ENCODE results near the gene MTG1. TPM values are rescaled to one million over a fixed set of nuclear protein-coding genes. Genes with fewer than 3 reads are reported as not detected.
"Not testable (repeated sequence)": the region's sequence is repeated elsewhere in the genome, so short reads cannot be mapped to it uniquely, and the experiment has no call there.

MTG1 gene
- total RNA-seq, 4 donors from 2014 or later, result 24.6 to 32.8 (median 27.1) TPM

DNA sequence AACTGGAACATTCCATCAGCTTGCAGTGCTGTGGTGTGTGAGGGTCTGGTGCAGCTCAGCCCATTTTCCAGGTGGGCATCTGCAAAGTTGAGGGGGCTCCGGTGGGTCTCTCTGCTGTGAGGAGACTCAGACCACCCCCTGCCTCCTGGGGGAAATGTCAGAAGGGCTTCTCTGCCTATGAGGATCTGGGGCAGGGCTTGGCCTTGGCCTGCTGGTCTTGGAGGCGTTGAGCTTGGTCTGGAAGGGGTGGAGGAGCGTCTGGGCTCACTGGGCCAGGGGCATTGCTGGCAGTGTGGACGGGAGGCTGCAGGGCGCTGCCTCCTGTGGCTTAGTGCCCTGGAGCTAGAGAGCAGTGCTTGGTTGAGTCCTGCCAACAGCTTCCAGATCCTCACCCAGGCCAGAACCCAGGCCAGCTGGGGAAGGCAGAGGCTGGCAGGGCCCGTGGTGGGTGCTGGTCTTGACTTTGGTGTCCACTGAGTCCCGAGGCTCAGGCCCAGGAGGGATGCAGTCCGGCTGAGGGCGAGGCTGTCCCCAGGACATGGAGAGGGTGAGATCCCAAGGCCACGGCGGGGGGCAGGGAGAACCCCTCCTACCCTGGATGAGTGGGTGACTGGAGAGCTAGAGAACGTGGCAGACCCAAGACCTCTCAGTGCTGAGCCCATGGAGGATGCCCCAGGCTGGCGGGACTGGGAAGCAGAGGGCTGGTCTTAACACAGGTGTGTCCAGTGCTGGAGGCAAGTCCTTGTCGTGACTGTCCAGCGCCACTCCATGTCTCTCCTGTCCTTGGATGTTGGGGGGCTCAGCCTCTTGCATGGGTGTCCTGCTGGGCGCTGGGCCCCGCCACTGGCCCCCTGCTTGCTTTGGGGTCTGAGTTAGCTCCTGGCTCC lies 27.6 kb downstream of the MTG1 start:
- H3K36me3 ChIP-seq, result peaks cover 0 to 47% (median 13%) of the 10 kb centered on the region in 3 donors
- no peak overlapping the region for H3K27ac ChIP-seq
- H3K4me3 ChIP-seq, result no peak overlapping the region
- intact Hi-C loops (cut with DNase I), result no loop called here
- no peak for DNase-seq
- H3K27me3 ChIP-seq, result peaks cover 0 to 34% (median 3%) of the 10 kb centered on the region in 4 donors
- whole genome bisulfite sequencing, 2 donors, result 72 to 100% methylated on average over 3 to 4 of the region's 17 CpGs
- peaks cover 0 to 15% (median 11%) of the 10 kb centered on the region in 3 donors for H3K4me1 ChIP-seq
- H3K9me3 ChIP-seq, result no peaks in the 10 kb centered on the region
- TF ChIP-seq POLR2A (IDR thresholded peaks at IDR 0.05), result no peak
- TF ChIP-seq, protein P1, sequence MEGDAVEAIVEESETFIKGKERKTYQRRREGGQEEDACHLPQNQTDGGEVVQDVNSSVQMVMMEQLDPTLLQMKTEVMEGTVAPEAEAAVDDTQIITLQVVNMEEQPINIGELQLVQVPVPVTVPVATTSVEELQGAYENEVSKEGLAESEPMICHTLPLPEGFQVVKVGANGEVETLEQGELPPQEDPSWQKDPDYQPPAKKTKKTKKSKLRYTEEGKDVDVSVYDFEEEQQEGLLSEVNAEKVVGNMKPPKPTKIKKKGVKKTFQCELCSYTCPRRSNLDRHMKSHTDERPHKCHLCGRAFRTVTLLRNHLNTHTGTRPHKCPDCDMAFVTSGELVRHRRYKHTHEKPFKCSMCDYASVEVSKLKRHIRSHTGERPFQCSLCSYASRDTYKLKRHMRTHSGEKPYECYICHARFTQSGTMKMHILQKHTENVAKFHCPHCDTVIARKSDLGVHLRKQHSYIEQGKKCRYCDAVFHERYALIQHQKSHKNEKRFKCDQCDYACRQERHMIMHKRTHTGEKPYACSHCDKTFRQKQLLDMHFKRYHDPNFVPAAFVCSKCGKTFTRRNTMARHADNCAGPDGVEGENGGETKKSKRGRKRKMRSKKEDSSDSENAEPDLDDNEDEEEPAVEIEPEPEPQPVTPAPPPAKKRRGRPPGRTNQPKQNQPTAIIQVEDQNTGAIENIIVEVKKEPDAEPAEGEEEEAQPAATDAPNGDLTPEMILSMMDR (IDR thresholded peaks at IDR 0.05), result no peak

DNA sequence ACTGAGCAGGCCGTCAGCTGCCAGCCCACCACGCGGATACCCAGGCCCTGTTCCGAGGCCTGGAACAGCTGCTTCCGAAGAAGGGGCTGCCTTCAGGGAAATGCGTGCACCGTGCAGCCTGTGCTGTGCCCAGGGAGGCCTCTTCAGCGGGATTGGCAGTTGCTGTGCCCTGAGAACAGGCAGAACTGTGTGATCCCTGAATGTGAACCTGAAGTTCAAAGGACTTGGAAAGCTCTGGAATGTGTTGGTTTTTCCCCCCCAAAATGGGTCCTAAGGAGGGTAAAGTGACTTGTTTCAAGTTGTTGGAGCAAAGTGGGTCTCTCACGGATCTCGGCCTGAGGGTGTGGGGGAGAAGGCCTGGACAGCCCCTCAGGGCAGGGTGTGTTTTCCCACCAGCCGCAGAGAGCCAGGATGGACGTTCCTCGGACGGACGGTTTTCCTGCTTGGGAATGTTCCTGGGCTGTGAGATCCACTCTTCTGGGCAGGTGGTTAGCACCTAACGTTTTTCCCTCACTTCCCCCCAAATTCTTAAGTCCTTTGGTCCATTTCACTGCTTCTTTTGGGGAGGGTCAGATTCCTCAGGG lies 28.4 kb downstream of the MTG1 start:
- intact Hi-C loops (cut with DNase I), result no loop called here

DNA sequence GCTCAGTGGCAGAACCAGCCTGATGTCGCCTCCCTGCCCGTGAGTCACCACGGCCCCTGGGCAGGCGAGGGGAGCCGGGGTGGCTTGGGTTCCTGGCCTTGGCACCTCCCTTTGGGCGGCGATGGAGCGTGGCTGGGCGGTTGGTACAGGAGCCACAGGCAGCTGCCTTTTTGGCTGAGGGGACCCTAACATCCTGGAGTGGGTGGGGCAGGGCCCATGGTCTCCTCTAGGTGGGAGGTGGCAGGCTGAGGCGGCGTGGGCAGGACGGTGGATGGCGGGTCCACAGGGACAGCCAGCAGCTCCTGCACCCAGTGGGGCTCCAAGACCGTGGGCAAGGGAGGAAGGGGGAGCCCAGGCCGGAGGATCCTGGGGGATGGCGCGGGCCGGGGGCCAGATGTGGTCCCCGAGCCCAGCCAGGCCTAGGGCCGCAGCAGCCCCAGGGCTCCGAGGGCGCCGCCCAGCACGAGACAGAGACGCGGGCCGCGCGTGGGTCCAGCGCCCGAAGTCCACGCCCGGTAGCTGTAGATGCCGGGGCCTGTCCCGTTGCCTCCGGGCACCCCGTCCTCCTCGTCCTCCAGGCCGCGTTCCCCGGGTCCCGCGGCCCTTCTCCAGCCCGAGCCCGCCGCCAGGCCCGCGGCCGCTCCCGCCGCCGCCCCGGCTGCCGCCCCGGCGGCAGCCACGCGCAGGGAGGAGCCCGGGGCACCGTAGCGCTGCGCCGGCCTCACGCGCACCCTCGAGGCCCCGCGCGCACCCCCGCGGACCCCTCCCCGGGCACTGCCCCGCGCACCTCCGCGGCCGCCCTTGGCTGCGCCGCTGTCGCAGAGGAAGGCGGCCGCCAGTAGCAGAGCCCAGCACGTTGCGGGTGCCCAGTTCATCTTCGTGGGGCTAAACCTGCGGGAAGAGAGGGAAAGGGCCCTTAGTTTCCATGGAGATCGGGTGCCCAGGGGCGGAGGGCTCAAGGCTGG lies 29.1 kb downstream of the MTG1 start:
- Histone ChIP-seq H3K27ac (no peak overlapping the region), H3K4me1 (peaks cover 0 to 15% (median 11%) of the 10 kb centered on the region in 3 donors), H3K9me3 (no peaks in the 10 kb centered on the region), H3K36me3 (peaks cover 0 to 41% (median 13%) of the 10 kb centered on the region in 3 donors), H3K4me3 (peak overlapping the region in 2 of 4 donors; percentile 29 to 48), H3K27me3 (peaks cover 0 to 34% (median 3%) of the 10 kb centered on the region in 4 donors)
- intact Hi-C loops (cut with DNase I), result no loop called here
- WGBS, 2 donors, result 5 to 80% methylated on average over 2 to 24 of the region's 88 CpGs
- no peak for TF ChIP-seq POLR2A (IDR thresholded peaks at IDR 0.05)
- TF ChIP-seq, protein P1 (IDR thresholded peaks at IDR 0.05), result no peak
- DNase-seq, result no peak

More for the DNA sequence above, 28.4 kb downstream of the MTG1 start:
- H3K9me3 ChIP-seq, result no peaks in the 10 kb centered on the region
- no peak overlapping the region for H3K4me3 ChIP-seq
- H3K36me3 ChIP-seq, result peaks cover 0 to 47% (median 13%) of the 10 kb centered on the region in 3 donors
- TF ChIP-seq, protein P1 (IDR thresholded peaks at IDR 0.05), result no peak
- no peak for TF ChIP-seq POLR2A (IDR thresholded peaks at IDR 0.05)
- H3K4me1 ChIP-seq, result peaks cover 0 to 15% (median 11%) of the 10 kb centered on the region in 3 donors
- no peak overlapping the region for H3K27ac ChIP-seq
- WGBS, 2 donors, result 66 to 80% methylated on average over 1 to 7 of the region's 16 CpGs
- peaks cover 0 to 34% (median 3%) of the 10 kb centered on the region in 4 donors for H3K27me3 ChIP-seq
- no peak for DNase-seq

- Histone ChIP-seq H3K36me3 (peaks cover 0 to 31% (median 5%) of the 10 kb centered on the region in 3 donors), H3K4me1 (peaks cover 0 to 15% (median 11%) of the 10 kb centered on the region in 3 donors), H3K27me3 (peaks cover 0 to 34% (median 3%) of the 10 kb centered on the region in 4 donors)
- H3K4me3 ChIP-seq; intact Hi-C loops (cut with DNase I); H3K27ac ChIP-seq; DNase-seq; H3K9me3 ChIP-seq: not testable (repeated sequence)
- WGBS, 2 donors, result no CpG with 5 or more reads among the region's 46 CpGs
Observed at GRCh38 chr10:133424102-133424501, 30.1 kb downstream of the MTG1 start.

GRCh38 chr10:133424601-133425000 lies 30.6 kb downstream of the MTG1 start, which contains the start of gene SPRN:
Gene SPRN, minus strand, starts transcription at chr10:133424625. Its CDS starts 944 bp downstream, at chr10:133423681.
- Histone ChIP-seq H3K36me3 (peaks cover 0 to 26% (median under 1%) of the 10 kb centered on the region in 3 donors), H3K4me1 (peaks cover 0 to 15% (median 11%) of the 10 kb centered on the region in 3 donors), H3K4me3 (peak within 1 kb of the TSS in 2 of 4 donors; percentile 29 to 48), H3K27me3 (peaks cover 0 to 34% (median 3%) of the 10 kb centered on the region in 4 donors)
- H3K9me3 ChIP-seq; H3K27ac ChIP-seq; intact Hi-C loops (cut with DNase I); DNase-seq: not testable (repeated sequence)
- WGBS, 2 donors, result no CpG with 5 or more reads among the region's 37 CpGs

- intact Hi-C loops (cut with DNase I); DNase-seq: not testable (repeated sequence)
- 24 to 53% methylated on average over 4 of the region's 4 CpGs for WGBS, 2 donors
Observed at GRCh38 chr10:133429571-133429970, 35.6 kb downstream of the MTG1 start.

GRCh38 chr10:133431888-133432613 lies 38.1 kb downstream of the MTG1 start:
- H3K4me1 ChIP-seq; DNase-seq; H3K36me3 ChIP-seq; H3K4me3 ChIP-seq; H3K9me3 ChIP-seq; H3K27me3 ChIP-seq; H3K27ac ChIP-seq; intact Hi-C loops (cut with DNase I): not testable (repeated sequence)
- WGBS, 2 donors, result no CpG with 5 or more reads among the region's 9 CpGs

More at GRCh38 chr10:133429571-133429970, 35.6 kb downstream of the MTG1 start:
- not testable (repeated sequence) for H3K36me3 ChIP-seq, H3K27me3 ChIP-seq, H3K4me1 ChIP-seq, H3K27ac ChIP-seq, H3K4me3 ChIP-seq, H3K9me3 ChIP-seq

- H3K4me3 ChIP-seq; H3K4me1 ChIP-seq; H3K36me3 ChIP-seq; H3K9me3 ChIP-seq; H3K27me3 ChIP-seq; DNase-seq; H3K27ac ChIP-seq; intact Hi-C loops (cut with DNase I): not testable (repeated sequence)
- WGBS, 2 donors, result no CpG with 5 or more reads among the region's 25 CpGs
Observed at GRCh38 chr10:133432789-133433188, 38.8 kb downstream of the MTG1 start.

All from esophagus squamous epithelium (tissue), 5 donors.